GM23338 (cell line): ENCODE data around the gene YIPF3. TPM values are rescaled to one million over a fixed set of nuclear protein-coding genes. Genes with fewer than 3 reads are reported as not detected.

Source experiments
- ATAC-seq: fragments of 200-7000 bp; cut with Tn5 transposase; 3 replicates; pipeline ENCODE4 v1.9.1; 2020
- DNase-seq: peaks from one replicate; pipeline ENCODE4 v3.0.0-alpha.2; 2015; ENCODE audit warnings: low spot score
- H2AFZ ChIP-seq: fragments of 200-600 bp; sonication (generic); 2 replicates; pipeline ENCODE4 v1.8.0; 2016; ENCODE audit warnings: antibody characterized with exemption, mild to moderate bottlenecking, moderate library complexity
- H3F3A ChIP-seq: fragments of 200-600 bp; sonication (generic); replicated peaks from 2 replicates; pipeline ENCODE4 v1.8.0; 2017; ENCODE audit warnings: antibody characterized with exemption, mixed run types, low read depth
- H3K27ac ChIP-seq: fragments of 200-600 bp; sonication (generic); 2 replicates; pipeline ENCODE4 v1.6.1; 2016; ENCODE audit warnings: low read depth
- H3K27me3 ChIP-seq: fragments of 200-600 bp; sonication (generic); 2 replicates; pipeline ENCODE4 v1.8.0; 2016; ENCODE audit warnings: mild to moderate bottlenecking, mixed run types, moderate library complexity; ENCODE audit not compliant: insufficient read depth
- H3K36me3 ChIP-seq: fragments of 200-600 bp; sonication (generic); 2 replicates; pipeline ENCODE4 v1.8.0; 2016; ENCODE audit warnings: mild to moderate bottlenecking; ENCODE audit not compliant: insufficient read depth
- H3K4me1 ChIP-seq: fragments of 200-600 bp; sonication (generic); 2 replicates; pipeline ENCODE4 v1.8.0; 2016; ENCODE audit warnings: mild to moderate bottlenecking, moderate library complexity; ENCODE audit not compliant: insufficient read depth
- H3K4me2 ChIP-seq: fragments of 200-600 bp; sonication (generic); 2 replicates; pipeline ENCODE4 v1.7.1; 2017; ENCODE audit warnings: mixed run types
- H3K4me3 ChIP-seq: fragments of 200-600 bp; sonication (generic); 2 replicates; pipeline ENCODE4 v1.6.1; 2016; ENCODE audit warnings: mixed run types
- H3K79me2 ChIP-seq: fragments of 200-600 bp; sonication (generic); replicated peaks from 2 replicates; pipeline ENCODE4 v1.8.0; 2017; ENCODE audit warnings: mild to moderate bottlenecking; ENCODE audit not compliant: insufficient read depth
- H3K9me2 ChIP-seq: fragments of 200-600 bp; sonication (generic); 2 replicates; pipeline ENCODE4 v1.8.0; 2017; ENCODE audit not compliant: insufficient read depth
- H4K20me1 ChIP-seq: fragments of 200-600 bp; sonication (generic); replicated peaks from 2 replicates; pipeline ENCODE4 v1.8.0; 2017; ENCODE audit warnings: mild to moderate bottlenecking; ENCODE audit not compliant: insufficient read depth
- H3K27ac Mint-ChIP-seq: 2 replicates; pipeline ENCODE4 v1.8.0; 2020; ENCODE audit warnings: inconsistent platforms, mild to moderate bottlenecking, moderate library complexity, mixed read lengths
- H3K27me3 Mint-ChIP-seq: 3 replicates; pipeline ENCODE4 v1.8.0; 2022; ENCODE audit warnings: low read depth, mild to moderate bottlenecking, moderate library complexity, mixed read lengths, inconsistent platforms; ENCODE audit not compliant: insufficient read depth, poor library complexity
- H3K36me3 Mint-ChIP-seq: 3 replicates; pipeline ENCODE4 v1.8.0; 2021; ENCODE audit warnings: low read depth, mild to moderate bottlenecking, inconsistent platforms, moderate library complexity, mixed read lengths
- H3K4me1 Mint-ChIP-seq: 3 replicates; pipeline ENCODE4 v1.8.0; 2020; ENCODE audit warnings: mild to moderate bottlenecking, inconsistent platforms, mixed read lengths
- H3K4me3 Mint-ChIP-seq: 3 replicates; pipeline ENCODE4 v1.8.0; 2021; ENCODE audit warnings: moderate library complexity, mild to moderate bottlenecking, inconsistent platforms, mixed read lengths
- H3K9me3 Mint-ChIP-seq: 3 replicates; pipeline ENCODE4 v1.8.0; 2020; ENCODE audit warnings: moderate library complexity, mild to moderate bottlenecking, inconsistent platforms, mixed read lengths
- ETS1 ChIP-seq: IDR thresholded peaks from 2 replicates; pipeline ENCODE4 v1.6.1; 2016; ENCODE audit warnings: antibody characterized with exemption
- EZH2 ChIP-seq: fragments of 200-600 bp; sonication (generic); IDR thresholded peaks from one replicate; pipeline ENCODE4 v1.8.0; 2017; ENCODE audit warnings: antibody characterized with exemption, mild to moderate bottlenecking, low read depth; ENCODE audit not compliant: unreplicated experiment
- EZH2phosphoT487 ChIP-seq: fragments of 200-600 bp; sonication (generic); IDR thresholded peaks from one replicate; pipeline ENCODE4 v1.8.1; 2018; ENCODE audit warnings: antibody characterized with exemption; ENCODE audit not compliant: unreplicated experiment
- JUNB ChIP-seq: IDR thresholded peaks from one replicate; pipeline ENCODE4 v1.6.1; 2016; ENCODE audit warnings: antibody characterized with exemption; ENCODE audit not compliant: unreplicated experiment
- NANOG ChIP-seq: IDR thresholded peaks from 2 replicates; pipeline ENCODE4 v1.6.1; 2016; ENCODE audit warnings: antibody characterized with exemption, borderline replicate concordance
- POLR2AphosphoS5 ChIP-seq: IDR thresholded peaks from 2 replicates; pipeline ENCODE4 v1.6.1; 2016; ENCODE audit warnings: antibody characterized with exemption, low read depth
- STAT1 ChIP-seq: IDR thresholded peaks from one replicate; pipeline ENCODE4 v1.6.1; 2016; ENCODE audit warnings: antibody characterized with exemption; ENCODE audit not compliant: unreplicated experiment
- ZNF114 ChIP-seq: fragments of 250-450 bp; sonication (Bioruptor Pico); IDR thresholded peaks from 2 replicates; pipeline ENCODE4 v1.5.0; 2020; ENCODE audit warnings: mild to moderate bottlenecking, moderate library complexity
- ZNF331 ChIP-seq: fragments of 250-450 bp; sonication (Bioruptor Pico); IDR thresholded peaks from 2 replicates; pipeline ENCODE4 v1.5.0; 2020; ENCODE audit warnings: low read depth, mild to moderate bottlenecking, moderate library complexity
- polyA plus RNA-seq: library from polyadenylated mRNA; unstranded; fragments of >200 nt; fragmentation: Nextera tagmentation; extraction: Ambion mirVana; gene quantifications from 2 replicates; pipeline ENCODE4 v1.2.1, GENCODE V29; 2016
- total RNA-seq: library from RNA; depleted of rRNA; stranded (reverse); fragments of >200 nt; shearing (Covaris generic); gene quantifications from 2 replicates; pipeline ENCODE4 v1.2.3, GENCODE V29; 2014
- TF ChIP-seq, protein P1 (sequence below): IDR thresholded peaks from one replicate; pipeline ENCODE4 v1.6.1; 2018; ENCODE audit warnings: antibody characterized with exemption; ENCODE audit not compliant: unreplicated experiment
- TF ChIP-seq, protein P2 (sequence below), 2 experiments: fragments of 200-600 bp in 1 of 2; sonication (generic) in 1 of 2; conservative IDR thresholded peaks; 2 replicates each; pipeline versions ENCODE4 v1.5.1 to v1.6.1; 2016 to 2017; ENCODE audit warnings: antibody characterized with exemption in 2 of 2, low read depth in 2 of 2, mild to moderate bottlenecking in 2 of 2, moderate library complexity in 1 of 2

Gene YIPF3
- total and polyA plus RNA-seq, 2 experiments from 2014 or later: 64.4 to 94.3 TPM

DNA sequence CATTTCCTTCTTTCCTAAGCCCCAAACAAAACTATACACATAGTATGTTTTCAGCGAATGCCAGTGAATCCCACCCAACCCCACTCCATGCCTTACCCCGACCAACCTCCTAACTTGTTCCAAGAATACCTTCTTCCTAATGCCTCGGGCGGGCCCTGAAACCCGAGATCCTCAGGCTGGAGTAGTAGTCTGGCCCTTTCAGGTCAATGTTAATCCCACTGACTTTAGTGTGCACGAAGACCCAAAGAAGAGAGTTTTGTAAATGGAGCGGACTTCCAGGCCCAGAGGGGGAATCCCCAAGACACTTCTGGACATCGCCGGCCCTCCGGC lies 394 bp downstream of the YIPF3 start:
- no peaks in the 10 kb centered on the region for H3K27me3 ChIP-seq
- H3K27ac ChIP-seq: no peak overlapping the region

DNA sequence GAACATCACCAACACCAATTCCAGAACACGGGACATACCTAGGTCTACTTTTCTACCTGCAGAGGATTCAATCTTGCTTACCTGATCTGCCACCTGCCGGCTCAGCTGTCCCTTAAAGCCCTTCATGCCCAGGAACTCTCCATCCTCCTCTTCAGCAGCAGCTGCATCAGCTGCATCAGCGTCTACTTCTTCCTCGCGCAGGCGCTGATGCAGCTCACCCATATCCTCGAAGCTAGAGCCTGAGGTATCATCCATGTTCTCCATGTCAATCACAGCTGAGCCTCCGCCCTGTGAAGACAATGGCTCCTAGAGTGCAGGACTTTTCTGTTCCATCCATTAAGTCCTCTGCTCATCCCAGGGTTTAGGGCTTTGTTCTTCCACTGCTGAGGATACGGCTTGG lies 918 bp downstream of the YIPF3 start:
- H3K27ac ChIP-seq: no peak overlapping the region
- peaks cover 46% of the 10 kb centered on the region for H3K79me2 ChIP-seq
- TF ChIP-seq POLR2AphosphoS5 (no peak), JUNB (no peak), ZNF331 (no peak), NANOG (no peak)

More for the DNA sequence above, 394 bp downstream of the YIPF3 start:
- Histone ChIP-seq H3F3A (peaks cover 28% of the 10 kb centered on the region), H3K4me1 (peaks cover 19% of the 10 kb centered on the region), H4K20me1 (peaks cover 3% of the 10 kb centered on the region), H3K4me2 (peak overlapping the region; percentile 97), H3K79me2 (peaks cover 46% of the 10 kb centered on the region), H3K4me3 (peak overlapping the region; percentile 90), H2AFZ (peak overlapping the region; percentile 88; the same call in 1 of the 2 replicates), H3K9me2 (no peaks in the 10 kb centered on the region), H3K36me3 (peaks cover 45% of the 10 kb centered on the region)
- H3K4me3 Mint-ChIP-seq: no peak overlapping the region
- no peak overlapping the region for H3K27ac Mint-ChIP-seq
- H3K27me3 Mint-ChIP-seq: peaks cover 10% of the 10 kb centered on the region
- peaks cover 27% of the 10 kb centered on the region for H3K4me1 Mint-ChIP-seq
- ATAC-seq: peak; percentile 50
- H3K9me3 Mint-ChIP-seq: no peaks in the 10 kb centered on the region
- no peak for DNase-seq
- peaks cover 38% of the 10 kb centered on the region for H3K36me3 Mint-ChIP-seq
- TF ChIP-seq EZH2: no peak

GRCh38 chr6:43511824-43512415 lies 4.8 kb downstream of the YIPF3 start:
- no peak overlapping the region for H2AFZ ChIP-seq
- no peaks in the 10 kb centered on the region for H3K9me2 ChIP-seq
- H3K4me2 ChIP-seq: no peak overlapping the region
- peaks cover 15% of the 10 kb centered on the region; the same call in 1 of the 2 replicates for H3F3A ChIP-seq
- H3K27ac ChIP-seq: peak overlapping the region; percentile 55; the same call in 1 of the 2 replicates
- peak overlapping the region; percentile 3; the same call in 1 of the 2 replicates for H3K4me3 ChIP-seq
- peaks cover 26% of the 10 kb centered on the region for H3K27me3 ChIP-seq
- Mint-ChIP-seq H3K27me3 (peaks cover 39% of the 10 kb centered on the region), H3K4me1 (peaks cover 44% of the 10 kb centered on the region), H3K27ac (peak overlapping the region; percentile 11; the same call in 1 of the 2 replicates), H3K36me3 (peaks cover 44% of the 10 kb centered on the region), H3K9me3 (peaks cover 3% of the 10 kb centered on the region; the same call in 2 of the 3 replicates), H3K4me3 (peak overlapping the region; percentile 22; the same call in 2 of the 3 replicates)
- H3K79me2 ChIP-seq: peaks cover 24% of the 10 kb centered on the region
- peaks cover 24% of the 10 kb centered on the region for H3K36me3 ChIP-seq
- DNase-seq: no peak
- H3K4me1 ChIP-seq: peaks cover 18% of the 10 kb centered on the region
- peaks cover 3% of the 10 kb centered on the region for H4K20me1 ChIP-seq
- ATAC-seq: no peak
- TF ChIP-seq ZNF114 (CRISPR knock-in tag): no peak
- no peak for TF ChIP-seq EZH2
- TF ChIP-seq, protein P1, sequence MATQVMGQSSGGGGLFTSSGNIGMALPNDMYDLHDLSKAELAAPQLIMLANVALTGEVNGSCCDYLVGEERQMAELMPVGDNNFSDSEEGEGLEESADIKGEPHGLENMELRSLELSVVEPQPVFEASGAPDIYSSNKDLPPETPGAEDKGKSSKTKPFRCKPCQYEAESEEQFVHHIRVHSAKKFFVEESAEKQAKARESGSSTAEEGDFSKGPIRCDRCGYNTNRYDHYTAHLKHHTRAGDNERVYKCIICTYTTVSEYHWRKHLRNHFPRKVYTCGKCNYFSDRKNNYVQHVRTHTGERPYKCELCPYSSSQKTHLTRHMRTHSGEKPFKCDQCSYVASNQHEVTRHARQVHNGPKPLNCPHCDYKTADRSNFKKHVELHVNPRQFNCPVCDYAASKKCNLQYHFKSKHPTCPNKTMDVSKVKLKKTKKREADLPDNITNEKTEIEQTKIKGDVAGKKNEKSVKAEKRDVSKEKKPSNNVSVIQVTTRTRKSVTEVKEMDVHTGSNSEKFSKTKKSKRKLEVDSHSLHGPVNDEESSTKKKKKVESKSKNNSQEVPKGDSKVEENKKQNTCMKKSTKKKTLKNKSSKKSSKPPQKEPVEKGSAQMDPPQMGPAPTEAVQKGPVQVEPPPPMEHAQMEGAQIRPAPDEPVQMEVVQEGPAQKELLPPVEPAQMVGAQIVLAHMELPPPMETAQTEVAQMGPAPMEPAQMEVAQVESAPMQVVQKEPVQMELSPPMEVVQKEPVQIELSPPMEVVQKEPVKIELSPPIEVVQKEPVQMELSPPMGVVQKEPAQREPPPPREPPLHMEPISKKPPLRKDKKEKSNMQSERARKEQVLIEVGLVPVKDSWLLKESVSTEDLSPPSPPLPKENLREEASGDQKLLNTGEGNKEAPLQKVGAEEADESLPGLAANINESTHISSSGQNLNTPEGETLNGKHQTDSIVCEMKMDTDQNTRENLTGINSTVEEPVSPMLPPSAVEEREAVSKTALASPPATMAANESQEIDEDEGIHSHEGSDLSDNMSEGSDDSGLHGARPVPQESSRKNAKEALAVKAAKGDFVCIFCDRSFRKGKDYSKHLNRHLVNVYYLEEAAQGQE: no peak
- no peak for TF ChIP-seq ETS1
- TF ChIP-seq EZH2phosphoT487: no peak
- no peak for TF ChIP-seq ZNF331
- no peak for TF ChIP-seq JUNB
- no peak for TF ChIP-seq NANOG
- TF ChIP-seq, protein P2, sequence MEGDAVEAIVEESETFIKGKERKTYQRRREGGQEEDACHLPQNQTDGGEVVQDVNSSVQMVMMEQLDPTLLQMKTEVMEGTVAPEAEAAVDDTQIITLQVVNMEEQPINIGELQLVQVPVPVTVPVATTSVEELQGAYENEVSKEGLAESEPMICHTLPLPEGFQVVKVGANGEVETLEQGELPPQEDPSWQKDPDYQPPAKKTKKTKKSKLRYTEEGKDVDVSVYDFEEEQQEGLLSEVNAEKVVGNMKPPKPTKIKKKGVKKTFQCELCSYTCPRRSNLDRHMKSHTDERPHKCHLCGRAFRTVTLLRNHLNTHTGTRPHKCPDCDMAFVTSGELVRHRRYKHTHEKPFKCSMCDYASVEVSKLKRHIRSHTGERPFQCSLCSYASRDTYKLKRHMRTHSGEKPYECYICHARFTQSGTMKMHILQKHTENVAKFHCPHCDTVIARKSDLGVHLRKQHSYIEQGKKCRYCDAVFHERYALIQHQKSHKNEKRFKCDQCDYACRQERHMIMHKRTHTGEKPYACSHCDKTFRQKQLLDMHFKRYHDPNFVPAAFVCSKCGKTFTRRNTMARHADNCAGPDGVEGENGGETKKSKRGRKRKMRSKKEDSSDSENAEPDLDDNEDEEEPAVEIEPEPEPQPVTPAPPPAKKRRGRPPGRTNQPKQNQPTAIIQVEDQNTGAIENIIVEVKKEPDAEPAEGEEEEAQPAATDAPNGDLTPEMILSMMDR (conservative IDR thresholded peaks at IDR 0.05; ENCODE audit: low read depth in 2 of 2): no peak
- no peak for TF ChIP-seq STAT1

More for the DNA sequence above, 918 bp downstream of the YIPF3 start:
- H3K9me3 Mint-ChIP-seq: no peaks in the 10 kb centered on the region
- H3K4me3 ChIP-seq: peak overlapping the region; percentile 90
- peak overlapping the region; percentile 97 for H3K4me2 ChIP-seq
- H3F3A ChIP-seq: peaks cover 31% of the 10 kb centered on the region
- H4K20me1 ChIP-seq: peaks cover 3% of the 10 kb centered on the region
- H3K36me3 ChIP-seq: peaks cover 39% of the 10 kb centered on the region
- no peaks in the 10 kb centered on the region for H3K27me3 ChIP-seq
- H3K4me1 ChIP-seq: peaks cover 23% of the 10 kb centered on the region
- H2AFZ ChIP-seq: no peak overlapping the region
- DNase-seq (no peak), ATAC-seq (no peak)
- H3K4me3 Mint-ChIP-seq: no peak overlapping the region
- H3K4me1 Mint-ChIP-seq: peaks cover 32% of the 10 kb centered on the region
- no peak overlapping the region for H3K27ac Mint-ChIP-seq
- H3K9me2 ChIP-seq: no peaks in the 10 kb centered on the region
- H3K36me3 Mint-ChIP-seq: peaks cover 44% of the 10 kb centered on the region
- peaks cover 10% of the 10 kb centered on the region for H3K27me3 Mint-ChIP-seq
